Activated T-cell treated with anti-CD3 and anti-CD28 coated beads, Interleukin-2, amount 50 U/mL, for 48 hours (primary cell): Measurements from ENCODE around the gene GSTA2.
"Not testable (repeated sequence)": the region's sequence is repeated elsewhere in the genome, so short reads cannot be mapped to it uniquely, and the experiment has no call there.

Experiments
- DNase-seq, 2 experiments: peaks; one replicate each; pipeline ENCODE4 v3.0.0-alpha.2; 2020

GSTA2 gene

GRCh38 chr6:52763322-52763916 lies at the start of gene GSTA2:
TSS of gene GSTA2 (minus strand) at chr6:52763475. CDS start at chr6:52757947, 5,528 bp downstream.
- not testable (repeated sequence) for DNase-seq

- not testable (repeated sequence) for DNase-seq
These were observed 46.5 kb upstream of the GSTA2 start for GRCh38 chr6:52809777-52810176.

- no peak for DNase-seq
These were observed 45.4 kb upstream of the GSTA2 start for GRCh38 chr6:52808660-52809059.

GRCh38 chr6:52803668-52804255 lies 40.5 kb upstream of the GSTA2 start, which contains the start of gene GSTA1:
TSS of gene GSTA1 (minus strand) at chr6:52803816. CDS start at chr6:52799267, 4,549 bp downstream.
- DNase-seq: not testable (repeated sequence)

GRCh38 chr6:52802806-52803205 lies 39.5 kb upstream of the GSTA2 start:
- DNase-seq: no peak

GRCh38 chr6:52801188-52801841 lies 38.0 kb upstream of the GSTA2 start:
- DNase-seq: no peak

- not testable (repeated sequence) for DNase-seq
These were observed 36.0 kb upstream of the GSTA2 start for GRCh38 chr6:52799272-52799671.

GRCh38 chr6:52794366-52794765 lies 31.1 kb upstream of the GSTA2 start:
- DNase-seq: not testable (repeated sequence)

- DNase-seq: no peak
These were observed 27.6 kb upstream of the GSTA2 start for GRCh38 chr6:52790861-52791260.

- DNase-seq: not testable (repeated sequence)
These were observed 26.4 kb upstream of the GSTA2 start for GRCh38 chr6:52789658-52790057.

- DNase-seq: no peak
These were observed 25.2 kb upstream of the GSTA2 start for GRCh38 chr6:52788478-52788877.

- DNase-seq: no peak
These were observed 24.6 kb upstream of the GSTA2 start for GRCh38 chr6:52787917-52788316.

- DNase-seq: no peak
These were observed 23.1 kb upstream of the GSTA2 start for GRCh38 chr6:52786249-52786956.

GRCh38 chr6:52782696-52783274 lies 19.5 kb upstream of the GSTA2 start:
- DNase-seq: not testable (repeated sequence)

GRCh38 chr6:52782209-52782608 lies 18.9 kb upstream of the GSTA2 start:
- DNase-seq: not testable (repeated sequence)

GRCh38 chr6:52779237-52779636 lies 16.0 kb upstream of the GSTA2 start:
- no peak for DNase-seq

GRCh38 chr6:52776711-52777351 lies 13.6 kb upstream of the GSTA2 start:
- DNase-seq: not testable (repeated sequence)

- not testable (repeated sequence) for DNase-seq
These were observed 6.1 kb upstream of the GSTA2 start for GRCh38 chr6:52769399-52769798.

GRCh38 chr6:52767658-52768057 lies 4.4 kb upstream of the GSTA2 start:
- DNase-seq: not testable (repeated sequence)

GRCh38 chr6:52761673-52762491 lies 1.4 kb downstream of the GSTA2 start:
- not testable (repeated sequence) for DNase-seq

- DNase-seq: no peak
These were observed 3.0 kb downstream of the GSTA2 start for GRCh38 chr6:52760105-52760765.
